ENCODE results near the gene DNAH12. TPM values are rescaled to one million over a fixed set of nuclear protein-coding genes. Genes with fewer than 3 reads are reported as not detected.

Gene DNAH12, protein sequence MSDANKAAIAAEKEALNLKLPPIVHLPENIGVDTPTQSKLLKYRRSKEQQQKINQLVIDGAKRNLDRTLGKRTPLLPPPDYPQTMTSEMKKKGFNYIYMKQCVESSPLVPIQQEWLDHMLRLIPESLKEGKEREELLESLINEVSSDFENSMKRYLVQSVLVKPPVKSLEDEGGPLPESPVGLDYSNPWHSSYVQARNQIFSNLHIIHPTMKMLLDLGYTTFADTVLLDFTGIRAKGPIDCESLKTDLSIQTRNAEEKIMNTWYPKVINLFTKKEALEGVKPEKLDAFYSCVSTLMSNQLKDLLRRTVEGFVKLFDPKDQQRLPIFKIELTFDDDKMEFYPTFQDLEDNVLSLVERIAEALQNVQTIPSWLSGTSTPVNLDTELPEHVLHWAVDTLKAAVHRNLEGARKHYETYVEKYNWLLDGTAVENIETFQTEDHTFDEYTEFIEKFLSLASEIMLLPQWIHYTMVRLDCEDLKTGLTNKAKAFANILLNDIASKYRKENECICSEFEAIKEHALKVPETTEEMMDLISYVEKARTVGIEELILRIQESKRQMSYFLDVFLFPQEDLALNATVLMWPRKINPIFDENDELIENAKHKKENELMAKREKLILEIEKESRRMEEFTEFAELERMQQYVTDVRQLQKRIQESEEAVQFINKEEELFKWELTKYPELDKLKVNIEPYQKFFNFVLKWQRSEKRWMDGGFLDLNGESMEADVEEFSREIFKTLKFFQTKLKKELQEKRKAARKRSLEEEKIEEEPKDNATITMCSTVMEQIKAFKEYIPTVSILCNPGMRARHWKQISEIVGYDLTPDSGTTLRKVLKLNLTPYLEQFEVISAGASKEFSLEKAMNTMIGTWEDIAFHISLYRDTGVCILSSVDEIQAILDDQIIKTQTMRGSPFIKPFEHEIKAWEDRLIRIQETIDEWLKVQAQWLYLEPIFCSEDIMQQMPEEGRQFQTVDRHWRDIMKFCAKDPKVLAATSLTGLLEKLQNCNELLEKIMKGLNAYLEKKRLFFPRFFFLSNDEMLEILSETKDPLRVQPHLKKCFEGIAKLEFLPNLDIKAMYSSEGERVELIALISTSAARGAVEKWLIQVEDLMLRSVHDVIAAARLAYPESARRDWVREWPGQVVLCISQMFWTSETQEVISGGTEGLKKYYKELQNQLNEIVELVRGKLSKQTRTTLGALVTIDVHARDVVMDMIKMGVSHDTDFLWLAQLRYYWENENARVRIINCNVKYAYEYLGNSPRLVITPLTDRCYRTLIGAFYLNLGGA (N-terminal part only)
- 0.70 TPM for total RNA-seq

DNA sequence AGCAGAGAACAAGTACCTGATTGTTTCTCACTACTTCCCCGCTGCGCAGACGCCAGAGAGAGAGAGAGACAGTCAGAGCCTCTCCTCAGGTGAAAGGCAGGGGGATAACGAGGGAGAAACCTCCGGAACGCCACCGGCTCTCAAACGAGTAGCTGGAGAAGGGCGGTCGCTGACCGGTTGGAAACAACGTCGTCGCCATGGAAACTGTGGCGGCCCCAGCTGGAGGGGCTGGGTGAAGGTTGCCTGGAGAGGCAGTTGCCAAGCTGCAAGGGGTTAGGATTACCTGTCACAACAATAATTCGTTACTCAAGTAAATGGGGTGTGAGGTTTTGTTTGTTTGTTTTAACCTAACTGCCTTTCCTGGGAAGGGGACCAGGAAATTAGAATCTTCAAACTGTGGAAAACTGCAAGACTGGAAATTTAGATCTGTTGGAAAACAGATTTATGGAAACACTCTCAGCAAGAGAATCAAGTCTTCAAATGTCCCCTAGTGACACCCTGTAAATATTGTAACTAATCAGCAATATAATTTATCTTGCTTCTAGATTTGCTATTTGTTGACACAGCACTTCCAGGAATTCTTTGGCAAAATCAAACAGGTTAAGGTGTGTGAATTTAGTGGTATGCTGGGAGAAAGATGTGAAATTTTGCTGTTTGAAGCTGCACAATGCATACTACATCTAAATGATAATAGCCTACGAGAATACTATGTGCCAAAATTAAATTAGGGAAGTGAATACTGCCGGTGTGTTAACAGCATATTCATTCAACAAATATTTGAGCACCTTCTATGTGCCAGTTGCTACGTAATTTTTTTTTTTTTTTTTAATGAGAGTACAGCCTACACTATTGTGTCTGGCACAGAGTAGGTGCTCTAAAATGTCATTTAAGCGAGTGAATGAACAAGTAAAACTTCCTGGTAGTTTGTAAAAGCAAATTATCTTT, at the start of gene DNAH12:
Gene DNAH12 (minus strand): TSS at position 164 of the 945 bp plus-strand sequence. CDS start 1,474 bp downstream, outside the sequence.
- DNase-seq (ENCODE audit: low spot score) = no peak

DNA sequence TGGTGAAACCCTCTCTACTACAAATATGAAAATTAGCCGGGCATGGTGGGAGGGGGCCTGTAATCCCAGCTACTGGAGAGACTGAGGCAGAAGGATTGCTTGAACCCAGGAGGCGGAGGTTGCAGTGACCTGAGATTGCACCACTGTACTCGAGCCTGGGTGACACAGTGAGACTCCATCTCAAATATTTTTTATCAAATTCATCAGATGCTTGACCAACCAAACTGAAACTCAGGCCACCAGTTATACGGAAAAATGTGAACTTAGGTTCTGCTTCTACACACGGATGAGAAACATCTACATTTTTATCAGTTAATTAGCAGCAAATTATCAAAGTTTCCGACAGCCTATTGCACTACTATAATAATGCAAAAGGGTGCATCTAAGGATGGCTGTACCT, 48.2 kb upstream of the DNAH12 start:
- DNase-seq (ENCODE audit: low spot score) = no peak

DNA sequence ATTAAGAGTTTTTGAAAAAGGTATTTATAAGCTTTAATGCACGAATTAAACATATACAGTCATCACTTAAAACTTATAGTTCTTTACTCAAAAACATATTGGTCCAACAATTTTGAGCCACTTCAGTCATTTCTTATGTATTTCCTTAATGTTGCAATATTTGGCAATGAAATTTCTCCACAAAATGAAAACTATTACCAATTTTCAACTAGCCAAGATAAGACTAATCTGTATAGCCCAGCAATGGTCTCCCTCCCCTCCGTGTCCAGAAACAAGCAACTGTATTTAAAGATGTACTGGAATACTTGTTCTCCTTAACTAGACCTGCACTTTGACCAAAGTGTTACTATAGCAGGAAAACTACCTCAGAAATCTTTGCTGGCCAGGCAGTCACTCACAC, 43.8 kb upstream of the DNAH12 start:
- no peak for DNase-seq (ENCODE audit: low spot score)

DNA sequence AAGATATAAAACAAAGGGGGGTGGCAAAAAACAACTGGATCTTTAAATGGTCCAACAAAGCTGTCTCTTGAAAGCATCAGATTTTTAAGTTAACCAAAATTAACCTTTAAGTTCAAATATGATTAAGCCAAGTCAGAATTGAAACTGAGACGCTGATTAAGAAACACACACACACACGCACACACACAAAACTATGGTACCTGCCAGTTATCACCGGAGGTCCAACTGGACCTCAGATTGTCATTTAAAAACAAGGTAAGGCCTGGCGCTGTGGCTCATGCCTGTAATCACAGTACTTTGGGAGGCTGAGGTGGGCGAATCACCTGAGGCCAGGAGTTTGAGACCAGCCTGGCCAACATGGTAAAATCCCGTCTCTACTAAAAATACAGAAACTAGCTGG, 42.6 kb upstream of the DNAH12 start:
- no peak for DNase-seq (ENCODE audit: low spot score)

DNA sequence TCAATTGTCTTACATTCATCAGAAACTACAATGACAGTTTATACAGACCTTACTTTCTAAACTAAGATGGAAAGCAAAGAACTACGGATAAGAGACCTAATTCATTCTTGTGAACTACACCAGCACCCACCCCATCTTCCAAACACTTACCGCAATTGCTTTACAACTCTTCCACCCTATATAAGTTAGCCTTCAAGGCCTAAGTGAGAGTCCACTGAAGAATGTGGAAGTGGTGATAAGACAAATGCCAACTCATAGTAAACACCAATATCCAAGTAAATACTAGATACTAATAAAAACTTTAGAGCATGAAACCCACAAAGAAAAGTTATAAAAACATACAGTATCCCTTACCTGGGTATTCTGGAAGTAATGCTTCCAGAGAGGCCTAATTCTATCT, 39.4 kb upstream of the DNAH12 start:
- no peak for DNase-seq (ENCODE audit: low spot score)

DNA sequence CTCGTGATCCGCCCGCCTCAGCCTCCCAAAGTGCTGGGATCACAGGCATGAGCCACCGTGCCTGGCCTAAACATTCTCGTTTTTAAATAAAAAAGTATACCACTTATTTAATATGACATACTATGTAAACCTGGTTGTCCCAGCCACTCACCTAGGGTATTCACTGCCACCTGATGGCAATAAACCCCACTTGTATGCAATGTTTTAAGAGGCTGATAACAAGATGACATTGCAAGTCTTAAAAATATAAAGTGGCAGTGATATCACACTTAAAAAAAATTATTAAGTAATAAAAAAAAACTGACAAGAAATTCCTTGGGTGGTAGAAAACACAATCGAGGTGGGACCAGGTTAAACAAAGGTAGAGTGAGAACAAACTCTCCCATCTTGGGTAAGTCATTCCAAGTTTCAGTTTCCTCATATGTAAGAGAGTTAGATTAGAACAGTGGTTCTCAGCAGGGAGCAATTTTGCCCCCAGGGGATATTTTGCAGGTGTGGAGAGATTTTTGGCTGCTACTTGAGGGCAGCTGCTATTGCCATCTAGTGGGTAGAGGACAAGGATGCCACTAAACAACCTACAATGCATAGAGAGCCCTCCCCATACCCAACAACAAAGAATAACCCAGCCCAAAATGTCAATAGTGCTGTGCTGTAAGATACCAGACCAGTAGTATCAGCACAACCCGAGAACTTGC, 38.5 kb upstream of the DNAH12 start:
- DNase-seq (ENCODE audit: low spot score) = no peak

DNA sequence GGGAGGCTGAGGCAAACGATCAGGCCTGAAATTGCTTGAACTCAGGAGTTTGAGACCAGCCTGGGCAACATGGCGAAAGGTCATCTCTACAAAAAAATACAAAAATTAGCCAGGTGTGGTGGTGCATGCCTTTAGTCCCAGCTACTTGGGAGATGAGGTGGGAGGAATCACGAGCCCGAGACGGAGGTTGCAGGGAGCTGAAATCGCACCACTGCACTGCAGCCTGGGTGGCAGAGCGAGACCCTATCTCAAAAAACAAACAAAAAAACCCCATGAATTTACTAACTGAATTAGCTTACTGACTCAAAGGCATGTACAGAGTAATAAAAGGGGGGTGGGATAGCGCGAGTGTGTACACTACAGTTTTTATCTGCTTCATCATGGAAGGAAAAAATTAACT, 33.7 kb upstream of the DNAH12 start:
- no peak for DNase-seq (ENCODE audit: low spot score)

DNA sequence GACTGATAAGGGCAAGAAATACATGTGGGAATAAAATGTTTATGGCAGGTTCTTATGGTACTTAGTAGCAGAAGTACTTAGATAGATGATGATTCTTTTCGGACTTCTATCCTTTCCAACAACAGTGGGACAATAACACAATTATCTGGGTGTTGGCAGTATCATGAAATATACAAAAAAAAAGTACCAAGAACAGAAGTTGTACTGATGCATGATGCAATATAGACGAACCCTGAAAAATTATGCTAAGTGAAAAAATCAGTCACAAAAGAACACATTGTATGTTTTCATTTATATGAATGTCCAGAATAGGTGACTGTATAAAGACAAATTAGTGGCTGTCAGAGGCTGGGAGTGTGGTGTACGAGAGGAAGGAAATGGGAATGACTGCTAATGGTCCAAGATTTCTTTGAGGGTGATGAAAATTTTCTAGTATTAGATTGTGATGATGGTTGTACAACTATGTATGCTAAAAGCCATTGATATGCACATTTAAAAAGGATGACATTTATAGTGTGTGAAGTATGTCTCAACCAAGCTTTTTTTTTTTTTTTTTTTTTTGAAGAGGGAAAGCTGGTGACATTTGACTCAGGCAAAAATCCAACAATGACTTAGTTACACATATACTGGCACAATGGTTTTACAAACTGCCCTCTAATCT, 32.0 kb upstream of the DNAH12 start:
- DNase-seq (ENCODE audit: low spot score) = no peak

DNA sequence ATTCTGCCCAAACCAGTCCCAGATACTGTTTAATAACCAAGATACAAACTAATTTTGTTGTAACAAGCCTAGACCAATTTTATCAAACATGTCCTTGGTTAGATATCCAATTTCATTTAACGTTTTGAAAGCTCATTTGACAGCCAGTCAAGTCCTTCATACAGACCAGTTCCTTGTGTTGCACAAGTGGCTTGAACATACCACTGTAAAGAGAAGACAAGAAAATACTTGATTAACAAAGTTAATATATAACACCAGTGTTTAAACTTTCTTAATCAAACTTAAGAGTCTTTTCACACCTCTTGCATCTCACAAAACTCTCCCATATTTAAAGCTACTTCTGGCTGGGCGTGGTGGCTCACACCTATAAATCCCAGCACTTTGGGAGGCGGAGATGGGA, 28.0 kb upstream of the DNAH12 start:
- no peak for DNase-seq (ENCODE audit: low spot score)

DNA sequence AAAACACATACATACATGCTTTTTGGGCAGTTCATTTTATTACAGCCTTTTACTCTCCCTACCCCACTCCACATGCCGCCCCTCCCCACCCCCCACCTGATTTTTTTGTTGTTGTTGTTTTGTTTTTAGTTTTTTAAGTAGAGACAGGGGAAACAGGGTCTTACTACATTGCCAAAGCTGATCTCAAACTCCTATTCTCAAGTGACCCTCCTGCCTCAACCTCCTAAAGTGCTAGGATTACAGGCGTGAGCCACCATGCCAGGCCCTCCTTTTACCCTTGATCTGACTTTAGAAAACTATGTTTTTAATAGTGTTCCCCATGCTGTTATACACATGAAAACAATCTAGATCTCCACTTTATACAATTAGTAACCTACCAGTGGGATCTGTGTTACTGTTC, 26.7 kb upstream of the DNAH12 start:
- DNase-seq (ENCODE audit: low spot score) = no peak

DNA sequence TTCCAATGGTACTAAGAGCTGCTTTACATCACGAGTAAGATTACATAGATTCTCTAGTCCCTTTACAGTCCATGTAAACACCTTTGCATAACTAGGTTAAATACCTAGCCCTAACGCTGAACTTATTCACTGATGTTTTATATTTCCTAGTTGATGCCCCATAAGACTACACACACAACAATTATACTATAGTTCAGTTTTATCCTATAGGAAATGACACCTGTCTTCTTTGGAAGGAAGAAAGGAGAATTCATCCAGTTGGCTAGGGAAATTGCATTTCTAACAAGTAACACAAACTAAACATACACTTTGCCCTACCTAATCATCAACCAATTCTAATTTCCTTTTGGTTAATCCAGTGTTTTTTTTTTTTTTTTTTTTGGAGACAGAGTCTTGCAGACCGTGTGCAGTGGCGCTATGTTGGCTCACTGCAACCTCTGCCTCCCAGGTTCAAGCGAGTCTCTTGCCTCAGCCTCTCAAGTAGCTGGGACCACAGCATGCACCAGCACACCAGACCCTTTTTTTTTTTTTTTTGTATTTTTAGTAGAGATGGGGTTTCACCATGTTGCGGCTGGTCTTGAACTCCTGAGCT, 25.8 kb upstream of the DNAH12 start:
- DNase-seq (ENCODE audit: low spot score) = no peak

DNA sequence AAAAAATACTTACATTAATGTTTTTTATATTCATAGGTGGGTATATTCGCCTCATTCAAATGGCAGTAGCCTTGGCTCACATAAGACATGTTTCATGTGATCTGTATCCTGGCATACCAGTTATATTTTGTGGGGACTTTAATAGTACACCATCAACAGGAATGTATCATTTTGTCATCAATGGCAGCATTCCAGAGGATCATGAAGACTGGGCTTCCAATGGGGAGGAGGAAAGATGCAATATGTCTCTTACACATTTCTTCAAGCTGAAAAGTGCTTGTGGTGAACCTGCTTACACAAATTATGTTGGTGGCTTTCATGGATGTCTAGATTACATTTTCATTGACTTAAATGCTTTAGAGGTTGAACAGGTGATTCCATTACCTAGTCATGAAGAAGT, 15.4 kb upstream of the DNAH12 start:
- DNase-seq (ENCODE audit: low spot score) = no peak

DNA sequence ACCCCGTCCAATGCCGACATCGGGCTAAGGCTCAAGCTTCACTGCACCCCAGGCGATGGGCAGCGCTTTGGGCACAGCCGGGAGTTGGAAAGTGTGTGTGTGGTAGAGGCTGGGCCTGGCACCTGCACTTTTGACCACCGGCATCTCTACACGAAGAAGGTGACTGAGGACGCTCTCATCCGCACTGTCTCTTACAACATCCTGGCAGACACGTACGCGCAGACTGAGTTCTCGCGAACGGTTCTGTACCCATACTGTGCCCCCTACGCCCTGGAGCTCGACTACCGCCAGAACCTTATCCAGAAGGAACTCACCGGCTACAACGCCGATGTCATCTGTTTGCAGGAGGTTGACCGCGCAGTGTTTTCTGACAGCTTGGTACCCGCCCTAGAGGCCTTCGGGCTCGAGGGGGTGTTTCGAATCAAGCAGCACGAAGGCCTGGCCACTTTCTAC, 13.0 kb upstream of the DNAH12 start:
- DNase-seq (ENCODE audit: low spot score) = no peak

DNA sequence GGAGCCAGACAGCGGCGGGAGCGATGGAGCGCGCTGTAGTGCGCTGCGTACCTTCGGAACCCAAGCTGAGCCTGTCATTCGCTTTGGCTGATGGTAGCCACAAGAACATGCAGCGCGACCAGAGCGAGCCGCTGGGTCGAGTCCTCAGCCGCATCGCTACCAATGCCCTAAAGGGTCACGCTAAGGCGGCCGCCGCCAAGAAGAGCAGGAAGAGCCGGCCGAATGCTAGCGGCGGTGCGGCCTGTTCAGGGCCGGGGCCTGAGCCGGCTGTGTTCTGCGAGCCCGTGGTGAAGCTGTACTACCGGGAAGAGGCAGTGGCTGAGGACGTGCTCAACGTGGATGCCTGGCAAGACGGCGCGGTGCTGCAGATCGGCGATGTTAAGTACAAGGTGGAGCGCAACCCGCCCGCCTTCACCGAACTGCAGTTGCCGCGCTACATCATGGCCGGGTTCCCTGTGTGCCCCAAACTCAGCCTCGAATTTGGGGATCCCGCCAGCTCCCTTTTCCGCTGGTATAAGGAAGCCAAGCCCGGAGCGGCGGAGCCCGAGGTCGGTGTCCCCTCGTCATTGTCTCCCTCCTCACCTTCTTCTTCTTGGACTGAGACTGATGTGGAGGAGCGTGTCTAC, 12.4 kb upstream of the DNAH12 start:
- DNase-seq (ENCODE audit: low spot score) = no peak

DNA sequence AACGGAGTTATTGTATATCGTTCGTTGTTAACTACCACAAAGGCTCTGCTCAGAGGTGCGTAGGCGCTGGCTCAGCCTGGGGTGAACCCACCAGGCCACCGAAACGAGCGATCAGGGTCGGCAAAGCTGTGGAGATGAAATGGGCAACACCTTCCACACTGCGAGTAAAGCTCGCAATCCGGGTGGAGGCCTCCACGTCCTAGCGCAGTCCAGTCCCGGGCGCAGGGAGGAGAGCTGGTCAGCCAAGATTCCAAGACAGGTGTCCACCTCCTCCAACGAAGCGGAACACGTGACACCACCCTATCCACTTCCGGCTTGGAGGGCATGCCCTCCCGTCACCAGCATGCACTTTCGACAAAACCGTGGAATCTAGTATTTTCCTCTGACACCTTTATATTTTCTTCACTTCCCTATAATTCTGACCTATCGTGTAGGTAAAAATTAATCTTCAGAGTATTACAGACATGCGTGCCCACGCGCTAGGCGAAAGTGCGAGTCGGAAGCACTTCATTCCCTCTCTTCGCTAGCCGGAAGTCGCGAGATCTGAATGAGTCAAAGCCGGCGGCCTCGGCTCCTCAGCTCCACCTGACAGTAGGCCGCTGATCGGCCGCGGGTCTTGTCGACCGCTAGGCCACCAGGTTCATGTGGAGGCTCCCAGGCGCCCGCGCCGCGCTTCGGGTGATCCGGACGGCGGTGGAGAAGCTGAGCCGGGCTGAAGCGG, 11.8 kb upstream of the DNAH12 start, which contains the start of gene PDE12:
Gene PDE12 (plus strand): TSS at position 537 of the 721 bp plus-strand sequence. CDS start 106 bp downstream, at position 643.
- peak; percentile 88 for DNase-seq (ENCODE audit: low spot score)

DNA sequence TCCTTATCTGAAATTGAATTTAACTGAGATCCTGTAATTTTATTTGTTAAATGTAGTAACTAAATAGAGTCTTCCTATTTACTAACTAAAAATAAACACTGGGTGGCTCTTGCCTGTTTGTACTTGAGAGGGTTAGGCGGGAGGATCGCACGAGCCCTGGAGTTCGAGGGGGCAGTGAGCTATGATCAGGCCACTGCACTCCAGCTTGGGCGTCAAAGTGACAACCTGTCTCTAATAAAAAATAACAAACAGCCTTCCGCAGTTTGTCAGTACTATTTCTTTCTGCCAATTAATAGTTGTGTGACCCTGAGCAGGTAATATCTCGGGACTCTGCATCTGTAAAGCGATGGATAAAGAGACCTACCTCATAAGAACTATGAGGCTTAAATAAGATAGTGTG, 11.2 kb upstream of the DNAH12 start:
- DNase-seq (ENCODE audit: low spot score) = no peak

DNA sequence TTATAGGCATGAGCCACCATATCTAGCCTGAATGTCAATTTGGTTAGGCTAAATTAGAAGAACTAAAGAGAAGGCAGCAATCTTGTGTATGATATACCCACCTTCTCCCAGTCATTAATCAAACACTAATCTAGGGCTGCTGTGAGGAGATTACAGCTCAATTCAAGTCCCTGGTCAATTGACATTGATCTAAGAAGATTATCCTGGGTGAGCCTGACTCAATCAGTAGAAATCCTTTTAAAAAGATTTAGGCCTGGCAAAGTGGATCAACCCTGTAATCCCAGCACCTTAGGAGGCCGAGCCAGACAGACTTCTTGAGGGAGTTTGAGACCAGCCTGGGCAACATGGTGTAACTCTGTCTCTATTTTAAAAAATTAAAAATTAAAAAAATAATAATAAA, 2.5 kb upstream of the DNAH12 start:
- DNase-seq (ENCODE audit: low spot score) = no peak
